Glutamatergic neuron (in vitro differentiated cells): ENCODE measurements around the gene MINAR1. TPM values are rescaled to one million over a fixed set of nuclear protein-coding genes. Genes with fewer than 3 reads are reported as not detected.

Experiments
- DNase-seq: peaks from one replicate; pipeline ENCODE4 v3.0.0; 2022
- H3K27ac Mint-ChIP-seq: one replicate; pipeline ENCODE4 v1.8.0; 2020; ENCODE audit warnings: mild to moderate bottlenecking, mixed read lengths, inconsistent platforms; ENCODE audit not compliant: unreplicated experiment
- H3K27me3 Mint-ChIP-seq: one replicate; pipeline ENCODE4 v1.8.0; 2020; ENCODE audit warnings: mild to moderate bottlenecking, moderate library complexity, mixed read lengths, inconsistent platforms; ENCODE audit not compliant: unreplicated experiment
- H3K36me3 Mint-ChIP-seq: one replicate; pipeline ENCODE4 v1.8.0; 2020; ENCODE audit warnings: mild to moderate bottlenecking, mixed read lengths, inconsistent platforms; ENCODE audit not compliant: unreplicated experiment
- H3K4me1 Mint-ChIP-seq: one replicate; pipeline ENCODE4 v1.8.0; 2020; ENCODE audit warnings: mild to moderate bottlenecking, low read depth, mixed read lengths, inconsistent platforms; ENCODE audit not compliant: unreplicated experiment
- H3K4me3 Mint-ChIP-seq: one replicate; pipeline ENCODE4 v1.8.0; 2020; ENCODE audit warnings: mild to moderate bottlenecking, mixed read lengths, inconsistent platforms; ENCODE audit not compliant: unreplicated experiment
- H3K9me3 Mint-ChIP-seq: one replicate; pipeline ENCODE4 v1.8.0; 2020; ENCODE audit warnings: mild to moderate bottlenecking, moderate library complexity, mixed read lengths, inconsistent platforms; ENCODE audit not compliant: unreplicated experiment
- total RNA-seq: library from RNA; stranded (reverse); fragmentation: NEBNext Ultra II Directional; extraction: Animal tissue kit (Norgen Biotek cat#: 25700); gene quantifications from one replicate; pipeline ENCODE4 v1.2.1, GENCODE V29; 2021; ENCODE audit not compliant: unreplicated experiment
- TF ChIP-seq, protein P1 (sequence below): fragments of 200-600 bp; sonication (generic); IDR thresholded peaks from one replicate; pipeline ENCODE4 v1.5.0; 2021; ENCODE audit not compliant: partially characterized antibody, unreplicated experiment

The MINAR1 gene
- total RNA-seq, 1 donor from 2014 or later: 8.5 TPM

DNA sequence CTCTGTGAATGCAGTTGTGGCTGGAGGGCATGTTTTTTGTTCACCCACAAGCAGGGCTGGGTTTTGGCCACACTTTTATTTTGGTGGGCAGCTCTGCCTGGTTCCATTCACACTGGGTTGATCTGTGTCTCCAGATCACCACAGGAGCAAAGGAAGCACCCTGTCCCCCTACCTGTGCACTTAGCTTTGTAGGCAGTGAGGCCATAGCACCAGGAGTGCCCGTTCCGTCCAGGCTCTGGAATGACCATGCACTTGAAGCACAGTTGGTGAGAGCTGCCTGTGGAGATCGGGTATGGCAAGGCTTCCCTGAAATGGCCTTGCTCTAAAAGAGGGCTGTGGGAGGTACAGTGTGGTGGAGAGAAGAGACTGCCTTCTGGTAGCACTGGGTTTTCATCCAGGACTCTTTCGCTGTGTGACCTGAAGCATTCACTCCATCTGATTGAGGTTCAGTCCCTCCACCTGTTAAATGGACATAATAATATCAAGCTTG, 31.7 kb downstream of the MINAR1 start:
- no peak overlapping the region for H3K27ac Mint-ChIP-seq
- no peak overlapping the region for H3K4me3 Mint-ChIP-seq

DNA sequence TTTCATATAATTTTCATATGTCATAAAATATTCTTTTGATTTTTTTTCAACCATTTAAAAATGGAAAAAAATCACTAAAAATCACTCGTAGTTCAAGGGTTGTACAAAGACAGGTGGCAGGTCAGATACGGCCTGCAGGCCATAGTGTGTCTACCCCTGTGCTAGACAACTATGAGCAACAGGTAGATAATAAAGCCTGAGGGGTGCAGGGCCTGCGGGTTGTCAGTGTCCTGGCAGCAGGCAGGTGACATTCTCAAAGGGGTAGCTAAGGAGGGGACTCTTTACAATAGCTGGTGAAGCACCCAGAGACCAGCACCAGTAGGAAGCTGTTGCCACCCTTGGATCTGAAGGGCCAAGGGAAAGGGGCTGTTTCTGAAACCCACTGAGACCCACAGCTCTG, 34.4 kb downstream of the MINAR1 start:
- H3K27me3 Mint-ChIP-seq: peaks cover 2% of the 10 kb centered on the region

More for the DNA sequence above, 31.7 kb downstream of the MINAR1 start:
- peaks cover 2% of the 10 kb centered on the region for H3K27me3 Mint-ChIP-seq
- H3K9me3 Mint-ChIP-seq: peaks cover 5% of the 10 kb centered on the region
- peaks cover 4% of the 10 kb centered on the region for H3K36me3 Mint-ChIP-seq
- no peaks in the 10 kb centered on the region for H3K4me1 Mint-ChIP-seq
- TF ChIP-seq, protein P1, sequence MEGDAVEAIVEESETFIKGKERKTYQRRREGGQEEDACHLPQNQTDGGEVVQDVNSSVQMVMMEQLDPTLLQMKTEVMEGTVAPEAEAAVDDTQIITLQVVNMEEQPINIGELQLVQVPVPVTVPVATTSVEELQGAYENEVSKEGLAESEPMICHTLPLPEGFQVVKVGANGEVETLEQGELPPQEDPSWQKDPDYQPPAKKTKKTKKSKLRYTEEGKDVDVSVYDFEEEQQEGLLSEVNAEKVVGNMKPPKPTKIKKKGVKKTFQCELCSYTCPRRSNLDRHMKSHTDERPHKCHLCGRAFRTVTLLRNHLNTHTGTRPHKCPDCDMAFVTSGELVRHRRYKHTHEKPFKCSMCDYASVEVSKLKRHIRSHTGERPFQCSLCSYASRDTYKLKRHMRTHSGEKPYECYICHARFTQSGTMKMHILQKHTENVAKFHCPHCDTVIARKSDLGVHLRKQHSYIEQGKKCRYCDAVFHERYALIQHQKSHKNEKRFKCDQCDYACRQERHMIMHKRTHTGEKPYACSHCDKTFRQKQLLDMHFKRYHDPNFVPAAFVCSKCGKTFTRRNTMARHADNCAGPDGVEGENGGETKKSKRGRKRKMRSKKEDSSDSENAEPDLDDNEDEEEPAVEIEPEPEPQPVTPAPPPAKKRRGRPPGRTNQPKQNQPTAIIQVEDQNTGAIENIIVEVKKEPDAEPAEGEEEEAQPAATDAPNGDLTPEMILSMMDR: no peak
- no peak for DNase-seq

DNA sequence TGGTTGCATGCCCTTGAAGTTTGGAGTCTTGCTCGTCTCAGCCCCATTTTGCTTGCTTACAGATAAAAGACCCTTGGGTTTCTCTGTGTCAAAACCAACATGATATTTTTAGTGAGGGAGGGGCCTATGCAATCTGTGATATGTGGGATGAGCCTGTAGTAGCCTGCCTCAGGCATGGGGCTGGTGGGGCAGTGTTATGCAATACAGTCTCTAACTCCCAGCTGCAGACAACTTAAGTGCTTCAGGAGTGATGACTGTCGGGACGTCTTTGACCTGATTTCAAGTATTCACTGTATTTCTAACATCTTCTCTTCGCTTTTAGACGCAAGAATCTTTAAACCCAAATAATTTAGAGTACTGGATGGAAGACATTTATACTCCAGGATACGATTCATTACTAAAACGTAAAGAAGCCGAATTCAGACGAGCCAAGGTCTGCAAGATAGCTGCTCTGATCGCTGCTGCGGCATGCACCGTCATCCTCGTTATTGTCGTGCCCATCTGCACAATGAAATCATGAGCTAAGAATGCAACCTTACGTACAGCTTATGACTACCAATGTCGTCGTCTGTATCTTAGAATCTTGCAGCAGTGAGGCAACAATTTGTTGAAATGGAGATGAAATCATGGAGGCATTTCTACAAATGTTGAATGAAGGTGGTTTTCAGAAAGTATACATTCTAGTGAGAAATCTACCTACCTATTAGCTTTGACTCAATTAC, 35.9 kb downstream of the MINAR1 start:
- no peaks in the 10 kb centered on the region for H3K36me3 Mint-ChIP-seq
- no peak overlapping the region for H3K27ac Mint-ChIP-seq
- no peak for DNase-seq
- H3K4me3 Mint-ChIP-seq: no peak overlapping the region
- no peaks in the 10 kb centered on the region for H3K4me1 Mint-ChIP-seq
- H3K27me3 Mint-ChIP-seq: peaks cover 2% of the 10 kb centered on the region
- TF ChIP-seq, protein P1: no peak
- H3K9me3 Mint-ChIP-seq: no peaks in the 10 kb centered on the region

More for the DNA sequence above, 34.4 kb downstream of the MINAR1 start:
- Mint-ChIP-seq H3K27ac (no peak overlapping the region), H3K9me3 (no peaks in the 10 kb centered on the region), H3K4me1 (no peaks in the 10 kb centered on the region), H3K4me3 (no peak overlapping the region), H3K36me3 (no peaks in the 10 kb centered on the region)
- DNase-seq: no peak
- TF ChIP-seq, protein P1: no peak

DNA sequence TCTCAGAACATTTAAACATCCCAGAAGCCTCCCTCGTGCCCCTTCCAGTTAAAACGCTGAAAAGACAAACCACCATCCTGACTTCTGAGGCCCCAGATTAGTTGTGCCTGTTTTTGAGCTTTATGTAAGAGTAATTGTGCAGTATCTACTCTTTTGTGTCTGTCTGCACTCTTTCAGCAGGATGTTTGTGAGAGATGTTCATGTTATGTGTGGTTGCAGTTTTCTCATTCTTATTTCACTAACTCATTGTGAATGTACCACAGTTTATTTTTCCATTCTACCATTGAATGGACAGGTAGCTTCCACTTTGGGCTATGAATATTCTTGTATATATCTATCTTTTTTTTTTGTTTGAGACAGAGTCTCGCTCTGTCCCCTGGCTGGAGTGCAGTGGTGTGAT, 40.3 kb downstream of the MINAR1 start:
- DNase-seq: no peak
- H3K36me3 Mint-ChIP-seq: peaks cover 4% of the 10 kb centered on the region
- H3K9me3 Mint-ChIP-seq: no peaks in the 10 kb centered on the region
- TF ChIP-seq, protein P1: no peak
- H3K4me3 Mint-ChIP-seq: no peak overlapping the region
- no peaks in the 10 kb centered on the region for H3K4me1 Mint-ChIP-seq
- no peak overlapping the region for H3K27ac Mint-ChIP-seq
- no peaks in the 10 kb centered on the region for H3K27me3 Mint-ChIP-seq

DNA sequence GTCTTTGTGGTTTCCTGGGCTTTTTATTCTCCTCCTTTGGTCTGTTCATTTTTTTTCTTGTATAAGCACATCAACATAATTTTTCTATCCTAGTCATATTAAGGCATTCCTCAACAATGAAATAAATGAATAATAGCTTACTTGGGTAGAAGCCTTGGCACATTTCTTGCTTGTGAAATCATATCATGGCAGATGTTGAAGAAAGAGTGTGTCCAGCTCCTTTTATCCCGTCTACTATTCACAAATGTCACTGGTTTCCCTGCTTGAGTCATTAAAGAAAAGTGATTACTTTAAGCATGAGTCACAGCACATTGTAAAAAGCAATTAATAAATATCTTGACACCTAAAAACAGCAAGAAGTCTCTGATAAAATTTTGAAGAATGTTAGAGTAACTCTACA, 42.1 kb downstream of the MINAR1 start:
- no peak overlapping the region for H3K4me3 Mint-ChIP-seq
- peaks cover 4% of the 10 kb centered on the region for H3K36me3 Mint-ChIP-seq
- no peaks in the 10 kb centered on the region for H3K9me3 Mint-ChIP-seq
- H3K4me1 Mint-ChIP-seq: no peaks in the 10 kb centered on the region
- H3K27ac Mint-ChIP-seq: no peak overlapping the region
- DNase-seq: no peak
- no peaks in the 10 kb centered on the region for H3K27me3 Mint-ChIP-seq
- TF ChIP-seq, protein P1: no peak
